Stimulated activated CD4-positive, alpha-beta T cell treated with anti-CD3 and anti-CD28 coated beads, Interleukin-4, amount 100 ng/mL, for 24 hours (primary cell): ENCODE measurements around the gene CHPF2.

Experiments
- DNase-seq: peaks from one replicate; pipeline ENCODE4 v3.0.0-alpha.2; 2020

Gene CHPF2

DNA sequence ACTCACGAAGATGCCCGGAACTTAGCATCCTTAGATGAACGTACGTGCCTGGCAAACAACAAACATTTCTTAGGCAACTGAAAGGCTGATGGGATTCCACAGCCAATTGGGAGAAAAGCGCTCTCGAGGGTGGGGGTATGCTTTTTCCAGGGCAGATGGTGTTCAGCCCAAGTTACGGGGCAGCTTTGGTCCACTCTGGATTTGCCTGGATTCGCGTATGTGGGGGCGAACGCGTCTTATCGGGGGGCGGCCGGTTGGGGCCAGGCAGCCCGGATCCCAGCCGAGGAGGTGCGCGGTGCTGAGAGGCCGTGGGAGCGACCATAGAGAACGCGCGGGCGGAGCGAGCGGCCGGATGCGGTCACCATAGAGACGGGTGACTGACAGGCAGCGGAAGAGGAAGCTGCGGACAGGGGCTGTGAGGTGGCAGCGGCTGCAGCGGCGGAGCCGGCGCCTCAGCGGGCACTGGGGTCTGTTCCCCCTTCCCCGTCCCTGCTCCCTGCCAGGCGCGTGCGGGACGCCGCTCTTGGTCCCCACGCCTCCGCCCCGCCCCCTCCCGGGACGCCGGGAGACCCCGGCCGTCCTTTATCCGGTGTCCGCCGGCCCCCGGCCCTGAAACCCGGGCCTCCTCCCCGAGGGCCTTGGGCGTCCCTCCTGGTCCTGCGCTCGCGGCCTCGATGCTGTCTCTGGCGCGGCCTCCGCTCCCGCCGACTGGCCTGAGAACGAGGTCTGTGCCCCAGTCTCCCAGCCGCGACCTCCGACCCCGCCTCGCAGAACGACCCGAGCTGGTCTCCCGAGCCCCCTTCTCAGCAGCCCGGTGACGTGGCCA is at the start of gene CHPF2:
CHPF2 (plus strand) TSS at position 393 of the 826 bp plus-strand sequence. CDS start 1,529 bp downstream, outside the sequence.
- DNase-seq, result peak; percentile 92

- no peak for DNase-seq
Measured at GRCh38 chr7:151185762-151186639, 46.3 kb upstream of the CHPF2 start.

GRCh38 chr7:151186640-151187408 is 45.5 kb upstream of the CHPF2 start, which contains the start of gene ASB10:
Gene ASB10, minus strand, starts transcription at chr7:151187250. Its CDS starts 120 bp downstream, at chr7:151187130.
- DNase-seq, result no peak

DNA sequence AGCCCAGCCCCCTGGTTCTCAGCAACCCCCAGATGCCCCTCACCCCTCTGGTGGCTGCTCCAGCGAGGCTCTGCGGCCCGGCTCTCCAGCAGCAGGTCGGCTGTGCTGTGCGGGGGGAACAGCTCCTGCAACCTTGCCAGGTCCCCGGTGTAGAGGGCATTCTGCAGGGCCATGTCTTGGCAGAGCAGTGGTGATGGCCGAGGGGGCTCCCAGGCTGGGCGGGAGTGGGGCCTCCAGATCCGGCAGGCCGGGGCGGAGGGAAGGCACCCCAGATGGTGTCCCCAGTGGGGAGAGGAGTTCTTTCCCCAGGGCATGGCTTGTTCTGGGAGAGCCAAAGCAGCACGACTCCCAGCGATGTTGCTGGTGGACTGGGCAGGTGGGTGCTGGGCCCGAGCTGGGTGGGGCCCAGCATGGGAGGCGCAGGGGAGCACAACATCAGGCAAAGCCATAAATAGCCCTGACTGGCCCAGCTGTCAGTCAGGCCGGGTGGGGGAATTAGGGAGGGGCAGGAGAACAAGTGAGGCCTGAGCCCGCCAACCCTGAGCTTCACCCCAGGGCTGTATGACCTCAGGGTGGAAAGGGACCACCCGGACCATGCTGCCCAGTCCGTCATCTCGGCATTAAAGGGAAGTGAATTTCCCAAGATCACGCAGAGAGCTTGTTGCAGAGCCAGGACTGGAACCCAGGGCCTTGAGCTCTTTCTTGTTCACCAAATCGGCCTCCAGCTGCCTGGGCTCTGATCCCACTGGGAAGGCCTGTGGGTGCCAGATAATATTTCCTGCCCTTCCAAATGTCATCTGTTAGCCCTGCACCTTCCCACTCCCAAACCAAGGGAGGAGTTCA is 44.7 kb upstream of the CHPF2 start:
- no peak for DNase-seq

DNA sequence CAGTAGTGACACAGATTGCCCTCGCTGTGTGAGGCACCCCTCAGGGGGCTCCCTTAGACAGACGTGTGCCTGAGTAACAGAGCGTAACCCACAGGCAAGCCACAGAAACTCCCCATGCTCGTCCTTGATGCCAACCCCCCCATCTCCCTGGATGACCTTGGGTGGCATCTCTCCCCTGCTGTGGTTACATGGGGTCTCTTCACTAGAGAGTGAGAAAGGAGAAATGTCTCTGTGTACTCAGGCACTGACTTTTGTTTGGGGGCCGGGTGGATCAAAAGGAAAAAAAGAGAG is 44.1 kb upstream of the CHPF2 start:
- DNase-seq, result no peak

- no peak for DNase-seq
Measured at GRCh38 chr7:151189038-151189437, 43.2 kb upstream of the CHPF2 start.

GRCh38 chr7:151191544-151191943 is 40.7 kb upstream of the CHPF2 start:
- no peak for DNase-seq

DNA sequence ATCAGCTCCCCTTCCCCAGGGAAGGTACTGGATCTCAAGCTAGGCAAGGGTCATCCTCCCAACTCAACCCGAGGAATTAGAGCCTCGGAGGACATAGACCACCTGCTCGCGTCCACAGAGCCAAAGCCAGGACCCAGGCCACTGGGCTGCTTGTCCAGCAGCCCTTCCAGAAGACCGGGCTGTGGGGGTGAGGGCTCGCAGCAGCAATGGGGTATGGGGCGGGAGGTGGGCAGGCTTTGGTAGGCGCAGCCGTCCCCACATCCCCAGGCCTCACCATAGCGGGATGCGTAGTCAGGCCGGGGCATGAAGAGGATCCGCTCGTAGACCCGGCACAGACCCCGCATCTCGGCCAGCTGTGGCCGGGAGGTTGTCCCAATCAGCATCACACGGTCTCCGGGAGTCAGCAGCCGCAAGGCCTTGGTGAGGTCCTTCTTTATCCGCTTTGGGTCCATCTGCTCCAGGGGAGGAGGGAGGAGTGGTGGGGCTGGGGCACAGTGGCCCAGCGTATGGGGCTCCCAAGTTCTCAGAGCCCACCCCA is 40.2 kb upstream of the CHPF2 start:
- DNase-seq, result no peak

DNA sequence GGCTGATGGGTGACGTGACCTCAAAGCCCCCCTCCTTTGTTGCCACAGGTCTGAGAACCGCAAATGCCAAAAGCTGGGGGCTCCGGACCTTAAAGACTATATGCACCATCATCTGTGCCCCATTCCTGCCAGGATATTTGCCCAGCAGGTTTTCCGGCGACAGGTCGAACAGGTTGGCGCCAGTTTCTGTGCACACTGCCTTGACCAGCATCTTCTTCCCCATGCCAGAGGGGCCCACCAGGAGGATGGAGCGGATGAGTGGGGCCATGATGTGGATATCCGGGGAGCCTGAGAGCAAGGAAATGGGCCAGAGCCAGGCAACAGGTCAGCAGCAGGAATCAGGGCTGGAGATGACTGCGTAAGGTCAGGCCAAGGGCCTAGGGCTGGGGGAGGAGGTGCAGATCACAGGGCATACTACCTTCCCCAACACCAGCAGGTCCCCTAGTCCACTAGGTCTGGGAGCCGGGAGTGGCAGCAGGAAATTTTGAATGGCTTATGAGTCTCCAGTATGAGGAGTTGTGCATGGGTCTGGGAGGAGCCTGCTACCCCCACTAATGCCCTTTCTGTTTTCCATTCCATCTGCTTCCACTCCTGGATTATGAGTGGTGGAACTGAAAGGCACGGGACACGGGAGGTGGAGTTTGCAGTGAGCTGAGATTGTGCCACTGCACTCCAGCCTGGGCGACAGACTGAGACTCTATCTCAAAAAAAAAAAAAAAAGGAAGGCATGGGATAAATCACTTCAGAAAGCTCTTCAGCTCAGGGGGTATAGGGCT is 38.9 kb upstream of the CHPF2 start:
- DNase-seq, result no peak

DNA sequence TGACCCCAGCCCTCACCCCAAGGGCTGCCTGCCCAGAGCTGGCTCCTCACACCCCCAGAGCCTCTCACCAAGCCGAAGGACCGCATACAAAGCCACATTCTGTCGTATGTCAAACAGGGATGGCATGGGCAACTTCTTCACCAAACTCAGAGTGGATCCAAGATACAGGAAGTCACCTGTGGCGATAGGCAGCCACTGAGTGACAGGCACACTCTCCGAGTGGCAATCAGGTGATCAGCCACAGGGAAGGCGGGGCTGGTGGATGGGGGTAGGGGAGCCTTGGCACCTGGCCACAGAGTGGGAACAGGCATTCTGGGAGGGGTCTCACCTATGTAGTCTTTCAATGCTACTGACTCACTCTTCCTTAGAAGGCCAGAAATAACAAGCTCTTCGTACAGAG is 38.1 kb upstream of the CHPF2 start:
- no peak for DNase-seq

DNA sequence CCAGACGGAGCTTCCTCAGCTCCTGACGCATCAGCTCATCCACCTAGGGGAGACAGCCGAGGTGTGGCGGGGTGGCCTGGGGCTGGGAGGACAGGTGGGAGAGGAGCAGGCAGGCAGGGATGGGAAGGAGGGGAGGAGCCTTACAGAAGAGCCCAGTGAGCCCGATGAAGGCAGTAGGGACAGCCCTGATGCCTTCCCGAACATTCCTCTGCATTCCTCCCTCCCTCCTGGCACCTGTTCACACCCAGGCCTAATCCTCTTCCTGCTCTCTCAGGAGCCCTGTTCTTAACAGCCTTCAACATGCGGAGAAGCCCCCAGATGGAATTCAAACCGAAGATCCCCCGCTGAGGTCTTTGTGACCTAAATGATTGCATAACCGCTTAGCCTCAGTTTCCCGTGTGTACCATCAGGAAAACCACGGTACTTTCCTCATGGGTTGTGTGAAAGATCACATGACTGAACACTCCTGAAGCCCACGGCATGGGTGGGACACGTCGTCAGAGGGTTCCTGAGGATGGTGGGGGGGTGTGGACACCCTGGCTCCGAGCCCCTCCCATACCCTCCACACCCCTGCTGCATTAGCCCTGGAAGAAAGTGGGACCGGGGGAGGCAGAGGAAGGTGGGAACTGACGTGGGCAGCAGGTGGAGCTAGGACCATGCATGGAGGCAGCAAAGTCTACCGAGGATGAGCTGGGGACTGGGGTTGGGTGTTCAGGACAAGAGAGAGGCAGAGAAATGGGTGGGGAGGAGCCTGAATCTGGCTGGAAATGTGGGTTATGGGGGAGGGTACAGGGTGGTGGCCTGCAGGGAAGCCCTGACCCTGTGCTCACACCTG is 36.5 kb upstream of the CHPF2 start:
- DNase-seq, result no peak

DNA sequence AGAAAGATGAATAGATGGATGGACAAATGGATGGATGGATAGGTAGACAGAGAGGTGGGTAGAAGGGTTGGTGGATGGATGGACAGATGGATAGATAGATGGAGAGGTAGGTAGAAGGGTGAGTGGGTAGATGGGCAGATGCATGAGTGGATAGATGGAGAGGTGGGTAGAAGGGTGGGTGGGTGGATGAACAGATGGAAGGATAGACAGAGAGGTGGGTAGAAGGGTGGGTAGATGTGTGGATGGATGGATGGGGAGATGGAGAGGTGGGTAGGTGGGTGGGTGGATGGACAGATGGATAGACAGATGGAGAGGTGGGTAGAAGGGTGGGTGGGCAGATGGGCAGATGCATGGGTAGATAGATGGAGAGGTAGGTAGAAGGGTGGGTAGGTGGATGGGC is 34.4 kb upstream of the CHPF2 start:
- DNase-seq, result no peak

GRCh38 chr7:151198945-151199848 is 33.1 kb upstream of the CHPF2 start:
- DNase-seq, result no peak

DNA sequence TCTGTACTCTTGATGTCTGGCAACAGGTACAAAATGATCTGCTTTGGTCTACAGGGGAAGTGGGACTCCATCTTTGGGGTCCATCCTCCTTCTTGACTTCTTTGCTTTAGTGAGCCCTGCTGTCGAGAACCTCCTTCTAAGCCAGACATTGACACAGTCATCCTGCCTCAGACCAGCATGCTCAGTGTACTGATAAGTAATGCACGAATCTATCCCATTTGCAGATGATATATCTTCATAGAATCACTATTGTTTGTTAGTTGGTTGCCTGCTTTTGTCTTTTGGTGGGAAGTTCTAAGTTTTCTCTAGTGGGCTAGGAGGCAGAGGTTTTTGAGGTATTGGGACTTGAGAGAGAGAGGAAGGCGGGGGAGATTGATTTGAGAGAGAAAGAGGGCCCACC is 30.9 kb upstream of the CHPF2 start:
- no peak for DNase-seq

- DNase-seq, result no peak
Measured at GRCh38 chr7:151201751-151202150, 30.5 kb upstream of the CHPF2 start.

- no peak for DNase-seq
Measured at GRCh38 chr7:151202836-151203235, 29.4 kb upstream of the CHPF2 start.

- DNase-seq, result no peak
Measured at GRCh38 chr7:151204383-151205032, 27.8 kb upstream of the CHPF2 start.

DNA sequence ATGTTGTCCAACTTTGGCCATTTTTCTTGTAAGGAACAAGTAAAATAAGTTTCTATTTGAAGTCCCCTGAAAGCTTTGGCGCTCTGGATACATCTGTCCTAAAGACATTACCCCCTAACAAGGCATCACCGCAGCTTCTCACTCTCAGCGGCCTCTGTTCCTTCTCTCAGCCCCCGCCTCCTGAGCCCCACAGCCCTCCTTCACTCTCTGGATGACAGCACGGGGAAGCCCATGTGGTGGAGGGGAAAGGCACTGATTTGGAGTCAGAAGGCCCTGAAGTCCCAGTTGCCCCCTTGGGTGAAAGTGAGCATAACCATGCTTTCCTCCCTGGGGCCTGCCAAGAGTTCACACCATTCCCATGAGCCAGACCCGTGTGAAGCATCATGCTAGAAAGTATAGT is 26.6 kb upstream of the CHPF2 start:
- DNase-seq, result no peak

DNA sequence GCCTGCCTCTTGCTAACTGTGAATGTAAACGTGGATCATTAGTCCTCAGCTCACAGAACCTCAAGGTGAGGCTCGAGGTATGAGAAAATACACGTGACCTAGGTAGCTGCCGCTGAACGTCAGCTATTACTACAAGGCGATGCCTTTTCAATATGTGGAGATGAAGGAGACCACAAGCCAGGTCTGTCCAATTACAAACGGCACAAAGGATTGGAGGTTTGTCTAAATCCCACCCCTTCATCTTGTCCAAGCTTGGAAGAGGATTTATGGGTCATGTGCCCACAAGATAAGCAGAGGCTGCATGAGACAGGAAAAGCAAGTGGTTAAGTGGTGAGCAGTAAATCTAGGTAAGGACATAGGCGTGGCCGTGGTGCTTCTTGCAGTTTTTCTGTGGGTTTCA is 25.4 kb upstream of the CHPF2 start:
- no peak for DNase-seq
